Trophoblast cell (in vitro differentiated cells and primary cell): ENCODE data around the gene PTPRN2.

Experiments
- DNase-seq, 2 donors: peaks; one replicate each; pipeline ENCODE4 v3.0.0-alpha.2; 2016
- H2AFZ ChIP-seq: 2 replicates; pipeline ENCODE4 v1.6.1; 2013; ENCODE audit warnings: low read length, moderate library complexity, mild to moderate bottlenecking; ENCODE audit not compliant: insufficient read depth, poor library complexity
- H2AK5ac ChIP-seq: 2 replicates; pipeline ENCODE4 v1.6.1; 2013; ENCODE audit warnings: mild to moderate bottlenecking, low read length
- H2BK120ac ChIP-seq: 2 replicates; pipeline ENCODE4 v1.6.1; 2013; ENCODE audit warnings: low read length, mild to moderate bottlenecking, moderate library complexity; ENCODE audit not compliant: insufficient read depth, poor library complexity
- H2BK12ac ChIP-seq: 2 replicates; pipeline ENCODE4 v1.6.1; 2013; ENCODE audit warnings: mild to moderate bottlenecking, low read length, moderate library complexity
- H2BK5ac ChIP-seq: 2 replicates; pipeline ENCODE4 v1.6.1; 2013; ENCODE audit warnings: low read length, low read depth, moderate library complexity, mild to moderate bottlenecking; ENCODE audit not compliant: poor library complexity
- H3K14ac ChIP-seq: 2 replicates; pipeline ENCODE4 v1.6.1; 2013; ENCODE audit warnings: mild to moderate bottlenecking, low read length
- H3K18ac ChIP-seq: 2 replicates; pipeline ENCODE4 v1.6.1; 2013; ENCODE audit warnings: mild to moderate bottlenecking, low read length
- H3K23ac ChIP-seq: 2 replicates; pipeline ENCODE4 v1.6.1; 2013; ENCODE audit warnings: low read length
- H3K27ac ChIP-seq: 2 replicates; pipeline ENCODE4 v1.5.1; 2013; ENCODE audit warnings: low read depth, mild to moderate bottlenecking, inconsistent platforms, low read length, moderate library complexity
- H3K27me3 ChIP-seq: 2 replicates; pipeline ENCODE4 v1.6.1; 2013; ENCODE audit warnings: inconsistent platforms, mild to moderate bottlenecking, low read length, moderate library complexity; ENCODE audit not compliant: insufficient read depth
- H3K36me3 ChIP-seq, 2 experiments: 1 replicate in 1 of 2; 2 replicates in 1 of 2; pipeline ENCODE4 v1.6.1; 2013; ENCODE audit warnings: low read length in 2 of 2, mild to moderate bottlenecking in 2 of 2, moderate library complexity in 1 of 2; ENCODE audit not compliant: insufficient read depth in 2 of 2, control insufficient read depth in 1 of 2
- H3K4ac ChIP-seq: 2 replicates; pipeline ENCODE4 v1.6.1; 2013; ENCODE audit warnings: low read depth, mild to moderate bottlenecking, low read length, moderate library complexity
- H3K4me1 ChIP-seq, 2 experiments: 1 replicate in 1 of 2; 2 replicates in 1 of 2; pipeline ENCODE4 v1.6.1; 2013; ENCODE audit warnings: low read length in 2 of 2, mild to moderate bottlenecking in 2 of 2, moderate library complexity in 1 of 2; ENCODE audit not compliant: insufficient read depth in 2 of 2, control insufficient read depth in 1 of 2
- H3K4me2 ChIP-seq: 2 replicates; pipeline ENCODE4 v1.6.1; 2013; ENCODE audit warnings: inconsistent platforms, mild to moderate bottlenecking, low read length, moderate library complexity
- H3K4me3 ChIP-seq: 2 replicates; pipeline ENCODE4 v1.5.1; 2013; ENCODE audit warnings: mild to moderate bottlenecking, low read depth, low read length, inconsistent platforms
- H3K79me1 ChIP-seq: one replicate; pipeline ENCODE4 v1.6.1; 2013; ENCODE audit warnings: low read length
- H3K79me2 ChIP-seq: 2 replicates; pipeline ENCODE4 v1.6.1; 2013; ENCODE audit warnings: low read length, mild to moderate bottlenecking; ENCODE audit not compliant: control insufficient read depth, insufficient read depth, poor library complexity
- H3K9ac ChIP-seq: 2 replicates; pipeline ENCODE4 v1.6.1; 2013; ENCODE audit warnings: mild to moderate bottlenecking, low read length
- H3K9me3 ChIP-seq: 2 replicates; pipeline ENCODE4 v1.6.1; 2013; ENCODE audit warnings: low read depth, mild to moderate bottlenecking, control low read depth, inconsistent platforms, low read length; ENCODE audit not compliant: insufficient read depth
- H4K12ac ChIP-seq: 2 replicates; pipeline ENCODE4 v1.6.1; 2013; ENCODE audit warnings: low read depth, mild to moderate bottlenecking, low read length, moderate library complexity
- H4K8ac ChIP-seq: 2 replicates; pipeline ENCODE4 v1.6.1; 2013; ENCODE audit warnings: low read depth, mild to moderate bottlenecking, low read length, moderate library complexity
- H4K91ac ChIP-seq: one replicate; pipeline ENCODE4 v1.6.1; 2013; ENCODE audit warnings: low read depth, mild to moderate bottlenecking, low read length, moderate library complexity
- WGBS: extraction: QIAGEN DNeasy Blood & Tissue Kit; methylation state at CpG from one replicate; pipeline ENCODE4 v1.1.7; 2013; ENCODE audit warnings: missing lambda C conversion rate; ENCODE audit not compliant: insufficient read length, insufficient coverage; ENCODE audit errors: extremely low coverage; 5-methylcytosine and 5-hydroxymethylcytosine counted together

The PTPRN2 gene

GRCh38 chr7:158432369-158433341, 155.0 kb downstream of the PTPRN2 start:
- Histone ChIP-seq H3K4ac (no peak overlapping the region), H2AK5ac (no peak overlapping the region), H3K79me2 (no peaks in the 10 kb centered on the region), H3K4me1 (no peaks in the 10 kb centered on the region), H3K9me3 (peaks cover 5% of the 10 kb centered on the region), H3K27me3 (no peaks in the 10 kb centered on the region), H3K14ac (no peak overlapping the region), H2BK5ac (no peak overlapping the region), H3K9ac (no peak overlapping the region), H3K4me2 (no peak overlapping the region), H3K23ac (no peak overlapping the region), H4K91ac (no peak overlapping the region), H3K36me3 (no peaks in the 10 kb centered on the region), H4K8ac (no peak overlapping the region), H3K4me3 (no peak overlapping the region), H4K12ac (no peak overlapping the region), H2BK120ac (no peak overlapping the region), H3K18ac (no peak overlapping the region), H3K27ac (no peak overlapping the region), H2AFZ (no peak overlapping the region), H3K79me1 (no peaks in the 10 kb centered on the region), H2BK12ac (no peak overlapping the region)
- WGBS = no CpG with 5 or more reads among the region's 17 CpGs
- DNase-seq = peak in 1 of 2 donors; percentile 20

- no peak overlapping the region for H3K4me3 ChIP-seq
- H3K27ac ChIP-seq = no peak overlapping the region
- H2BK12ac ChIP-seq = no peak overlapping the region
- no peak overlapping the region for H3K9ac ChIP-seq
- H2BK120ac ChIP-seq = no peak overlapping the region
- H3K18ac ChIP-seq = no peak overlapping the region
- no peak overlapping the region for H2AK5ac ChIP-seq
- H4K91ac ChIP-seq = no peak overlapping the region
- H3K4ac ChIP-seq = no peak overlapping the region
- no CpG with 5 or more reads among the region's 14 CpGs for WGBS
- no peak overlapping the region for H4K8ac ChIP-seq
- no peak overlapping the region for H2BK5ac ChIP-seq
- H3K79me1 ChIP-seq = no peaks in the 10 kb centered on the region
- DNase-seq = no peak
- H3K9me3 ChIP-seq = peaks cover 5% of the 10 kb centered on the region
- no peak overlapping the region for H4K12ac ChIP-seq
- no peak overlapping the region for H2AFZ ChIP-seq
- H3K79me2 ChIP-seq = no peaks in the 10 kb centered on the region
- H3K36me3 ChIP-seq = no peaks in the 10 kb centered on the region
- no peaks in the 10 kb centered on the region for H3K4me1 ChIP-seq
- H3K14ac ChIP-seq = no peak overlapping the region
- H3K4me2 ChIP-seq = no peak overlapping the region
- H3K27me3 ChIP-seq = no peaks in the 10 kb centered on the region
- H3K23ac ChIP-seq = no peak overlapping the region
Observed at GRCh38 chr7:158431941-158432347, 155.7 kb downstream of the PTPRN2 start.

DNA sequence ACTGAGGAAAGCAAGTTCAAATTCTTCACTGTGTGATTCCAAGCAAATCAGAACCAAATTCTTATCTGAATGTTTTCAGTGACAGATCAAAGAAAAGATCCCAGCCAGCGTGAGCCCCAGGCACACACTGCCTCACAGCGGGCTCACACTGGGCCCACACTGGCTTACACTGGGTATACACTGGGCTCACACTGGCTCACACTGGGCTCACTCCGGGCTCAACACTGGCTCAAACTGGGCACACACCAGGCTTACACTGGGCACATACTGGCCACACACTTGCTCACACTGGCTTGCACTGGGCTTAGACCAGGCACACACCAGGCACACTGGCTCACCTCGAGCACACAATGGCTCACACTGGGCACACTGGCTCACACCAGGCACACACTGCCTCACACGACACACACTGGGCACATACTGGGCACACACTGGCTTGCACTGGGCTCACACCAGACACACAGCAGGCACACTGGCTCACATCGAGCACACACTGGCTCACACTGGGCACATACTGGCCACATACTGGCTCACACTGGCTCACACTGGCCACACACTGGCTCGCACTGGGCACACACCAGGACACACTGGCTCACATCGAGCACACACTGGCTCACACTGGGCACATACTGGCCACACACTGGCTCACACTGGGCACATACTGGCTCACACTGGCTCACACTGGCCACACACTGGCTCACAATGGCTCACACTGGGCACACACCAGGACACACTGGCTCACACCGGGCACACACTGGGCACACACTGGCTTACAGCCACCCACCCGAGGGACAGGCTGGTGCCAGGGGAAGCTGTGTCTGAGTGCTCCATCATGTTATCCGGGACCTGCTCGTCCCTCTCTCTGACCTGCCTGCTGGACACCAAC, 156.3 kb downstream of the PTPRN2 start:
- H2AFZ ChIP-seq = no peak overlapping the region
- H3K18ac ChIP-seq = no peak overlapping the region
- H2BK12ac ChIP-seq = no peak overlapping the region
- no CpG with 5 or more reads among the region's 12 CpGs for WGBS
- no peak overlapping the region for H3K4me2 ChIP-seq
- no peak for DNase-seq
- H3K14ac ChIP-seq = no peak overlapping the region
- H4K91ac ChIP-seq = no peak overlapping the region
- no peak overlapping the region for H2BK120ac ChIP-seq
- H3K4me1 ChIP-seq = no peaks in the 10 kb centered on the region
- H3K27ac ChIP-seq = no peak overlapping the region
- no peak overlapping the region for H4K12ac ChIP-seq
- no peak overlapping the region for H3K9ac ChIP-seq
- H3K79me2 ChIP-seq = no peaks in the 10 kb centered on the region
- H3K23ac ChIP-seq = no peak overlapping the region
- H3K36me3 ChIP-seq = no peaks in the 10 kb centered on the region
- H4K8ac ChIP-seq = no peak overlapping the region
- no peak overlapping the region for H3K4ac ChIP-seq
- no peak overlapping the region for H2BK5ac ChIP-seq
- H3K4me3 ChIP-seq = peak overlapping the region; percentile 30
- H3K79me1 ChIP-seq = no peaks in the 10 kb centered on the region
- no peak overlapping the region for H2AK5ac ChIP-seq
- H3K9me3 ChIP-seq = peaks cover 5% of the 10 kb centered on the region
- no peaks in the 10 kb centered on the region for H3K27me3 ChIP-seq

DNA sequence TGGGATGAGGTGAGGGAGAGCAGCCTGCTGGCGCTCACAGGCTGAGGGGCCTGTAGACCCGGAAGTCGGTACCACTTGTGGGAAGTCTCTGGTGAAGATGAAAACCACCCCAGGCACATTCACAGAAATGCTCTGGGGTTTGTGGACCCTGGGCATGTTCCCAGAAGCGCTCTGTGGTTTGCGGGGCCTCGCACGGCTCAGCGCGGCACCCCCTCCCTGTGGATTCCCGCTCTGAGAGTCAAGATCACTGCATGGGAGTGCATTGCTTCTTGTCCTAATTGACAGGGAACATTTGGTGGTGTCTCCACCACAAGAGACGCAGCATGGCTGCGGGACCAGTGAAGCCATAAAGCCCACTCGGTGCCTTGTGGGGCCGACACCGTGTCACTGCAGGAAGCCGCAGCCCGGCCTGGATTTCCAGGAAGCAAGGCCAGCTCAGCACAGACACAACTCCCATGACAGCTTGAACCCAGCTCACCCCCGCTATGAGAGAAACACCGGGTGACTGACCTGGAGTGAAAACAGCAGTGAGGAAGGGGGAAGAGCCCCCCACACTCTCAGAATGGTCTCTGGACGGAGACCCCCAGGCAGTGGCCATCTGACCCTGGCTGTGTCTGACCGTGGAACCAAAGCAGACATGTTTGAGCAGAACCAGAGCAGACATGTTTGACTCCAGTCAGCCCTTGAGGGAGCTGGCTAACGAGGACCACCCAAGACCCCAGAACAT, 157.2 kb downstream of the PTPRN2 start:
- Histone ChIP-seq H2BK5ac (no peak overlapping the region), H3K27me3 (no peaks in the 10 kb centered on the region), H2AK5ac (no peak overlapping the region), H3K14ac (no peak overlapping the region), H4K12ac (no peak overlapping the region), H3K79me2 (no peaks in the 10 kb centered on the region), H4K91ac (no peak overlapping the region), H3K9me3 (peaks cover 5% of the 10 kb centered on the region), H3K4me1 (no peaks in the 10 kb centered on the region), H3K9ac (no peak overlapping the region), H3K4me3 (no peak overlapping the region), H3K23ac (no peak overlapping the region), H2BK120ac (no peak overlapping the region), H4K8ac (no peak overlapping the region), H2BK12ac (no peak overlapping the region), H2AFZ (no peak overlapping the region), H3K36me3 (no peaks in the 10 kb centered on the region), H3K79me1 (no peaks in the 10 kb centered on the region), H3K18ac (no peak overlapping the region), H3K4ac (no peak overlapping the region), H3K4me2 (no peak overlapping the region), H3K27ac (no peak overlapping the region)
- DNase-seq = no peak
- no CpG with 5 or more reads among the region's 22 CpGs for WGBS
